ENCODE results near the gene NCR3LG1. TPM values are rescaled to one million over a fixed set of nuclear protein-coding genes. Genes with fewer than 3 reads are reported as not detected.
"Not testable (repeated sequence)": the region's sequence is repeated elsewhere in the genome, so short reads cannot be mapped to it uniquely, and the experiment has no call there.

The NCR3LG1 gene
- total and polyA plus RNA-seq, 2 of the 4 experiments (the other 2 are of a cell fraction): 1.7 to 4.1 TPM

- H3K4ac ChIP-seq (ENCODE audit: low read depth, low read length); H2AFZ ChIP-seq (replicated peaks; ENCODE audit: low read length, poor library complexity); H2AK5ac ChIP-seq (ENCODE audit: low read depth, low read length); H3K56ac ChIP-seq (ENCODE audit: extremely low read depth, insufficient read depth, low read length); BruUV-seq (replicated peaks); DNase-seq; H3K27me3 ChIP-seq (ENCODE audit: control insufficient read depth, insufficient read depth, low read length); H4K91ac ChIP-seq (ENCODE audit: insufficient read depth, low read depth, low read length); dilution Hi-C loops (cut with HindIII; ENCODE audit: low sequenced_read_pairs, unreplicated experiment); H3K4me1 ChIP-seq (ENCODE audit: control insufficient read depth, insufficient read depth, low read length); H3K18ac ChIP-seq (ENCODE audit: low read depth, low read length); H3K9me1 ChIP-seq (ENCODE audit: insufficient read depth, low read length); H2BK20ac ChIP-seq (ENCODE audit: low read depth, low read length); H3K14ac ChIP-seq (replicated peaks; ENCODE audit: low read depth, low read length); H2BK120ac ChIP-seq (ENCODE audit: low read depth, low read length); H3K27ac ChIP-seq (ENCODE audit: insufficient read depth, low read length); H4K8ac ChIP-seq (ENCODE audit: low read depth in 2 of 2, low read length in 2 of 2); H2BK5ac ChIP-seq (ENCODE audit: low read depth, low read length, poor library complexity, severe bottlenecking); H2BK15ac ChIP-seq (ENCODE audit: low read depth, low read length); H3K23ac ChIP-seq (ENCODE audit: low read depth, low read length); H3K9me3 ChIP-seq (ENCODE audit: control insufficient read depth, insufficient read depth, low read length); H4K5ac ChIP-seq (ENCODE audit: low read depth, low read length); intact Hi-C loops (cut with micrococcal nuclease); H3K9ac ChIP-seq (ENCODE audit: low read depth, low read length); H4K20me1 ChIP-seq (ENCODE audit: insufficient read depth, low read length); H3K4me2 ChIP-seq (ENCODE audit: low read depth, low read length); H3K4me3 ChIP-seq (ENCODE audit: insufficient read depth, low read depth, low read length); H3K36me3 ChIP-seq (ENCODE audit: control insufficient read depth, insufficient read depth, low read length); POLR2A ChIA-PET (ENCODE audit: unreplicated experiment); in situ Hi-C loops (cut with MboI; ENCODE audit: low sequenced_read_pairs); H3K79me1 ChIP-seq (ENCODE audit: low read depth in 1 of 2, low read length in 2 of 2); H2AK9ac ChIP-seq (replicated peaks; ENCODE audit: low read depth, low read length, poor library complexity); CTCF ChIA-PET; ATAC-seq (ENCODE audit: low read depth): not testable (repeated sequence)
- WGBS, 2 experiments (ENCODE audit: extremely low coverage in 2 of 2, insufficient read length in 1 of 2): no CpG with 5 or more reads among the region's 5 CpGs
Observed at GRCh38 chr11:17426233-17426632, 74.6 kb downstream of the NCR3LG1 start.

Other genes with a start within 250 kb of the NCR3LG1 start
- gene PIK3C2A, start 143.8 kb upstream of the NCR3LG1 start, total RNA-seq (2012; rRNA removed): 36.6 and 56.4 TPM in 2 replicates
- gene PIK3C2A, start 143.8 kb upstream of the NCR3LG1 start, polyA plus RNA-seq (2012; rRNA removed): 11.5 and 14.6 TPM in 2 replicates
- 52.7 and 83.0 TPM in 2 replicates for gene NUCB2, start 75.1 kb upstream of the NCR3LG1 start, total RNA-seq (2012; rRNA removed)
- 54.9 and 55.4 TPM in 2 replicates for gene NUCB2, start 75.1 kb upstream of the NCR3LG1 start, polyA plus RNA-seq (2012; rRNA removed)
- not detected in 2 replicates for gene KCNJ11, start 36.9 kb downstream of the NCR3LG1 start, total RNA-seq (2012; rRNA removed)
- gene KCNJ11, start 36.9 kb downstream of the NCR3LG1 start, polyA plus RNA-seq (2012; rRNA removed): not detected in 2 replicates
- not detected in 2 replicates for gene ABCC8, start 125.0 kb downstream of the NCR3LG1 start, total RNA-seq (2012; rRNA removed)
- not detected in 2 replicates for gene ABCC8, start 125.0 kb downstream of the NCR3LG1 start, polyA plus RNA-seq (2012; rRNA removed)
- not detected in 2 replicates for gene USH1C, start 192.6 kb downstream of the NCR3LG1 start, total RNA-seq (2012; rRNA removed)
- not detected in 2 replicates for gene USH1C, start 192.6 kb downstream of the NCR3LG1 start, polyA plus RNA-seq (2012; rRNA removed)
- not detected in 2 replicates for gene OTOG, start 195.5 kb downstream of the NCR3LG1 start, total RNA-seq (2012; rRNA removed)
- not detected in 2 replicates for gene OTOG, start 195.5 kb downstream of the NCR3LG1 start, polyA plus RNA-seq (2012; rRNA removed)